HepG2 (cell line): Measurements from ENCODE around the gene WDR82. TPM values are rescaled to one million over a fixed set of nuclear protein-coding genes. Genes with fewer than 3 reads are reported as not detected.

ENCODE experiments used
- ATAC-seq: fragments of 200-7000 bp; cut with Tn5 transposase; 3 replicates; pipeline ENCODE4 v1.9.1; 2020; ENCODE audit warnings: mild to moderate bottlenecking, moderate library complexity
- BruUV-seq: library from RNA; stranded (reverse); fragments of 400-500 nt; replicated peaks from 2 replicates; lab custom pipeline; 2021; lab: Mats Ljungman, UMichigan
- CTCF ChIA-PET: fragments of 300-600 bp; formaldehyde crosslinking; extraction: SDS; loops from one replicate; lab custom pipeline; 2021; ENCODE audit warnings: low total read pairs, inconsistent platforms, low intra/inter-chr PET ratio; lab: Yijun Ruan, JAX
- POLR2A ChIA-PET: fragments of 350-600 bp; sonication (Branson Sonifier 250); formaldehyde crosslinking; loops from one replicate; lab custom pipeline; 2020; ENCODE audit warnings: antibody characterized with exemption, inconsistent platforms; lab: Yijun Ruan, JAX
- DNase-seq: peaks from one replicate; pipeline ENCODE4 v3.0.0-alpha.2; 2015; ENCODE audit warnings: low spot score
- FAIRE-seq: peaks from 3 replicates; lab custom pipeline; 2011; peaks lifted over from hg19 to GRCh38; lab: Jason Lieb, UNC
- H2AFZ ChIP-seq: one replicate; pipeline ENCODE4 v1.6.1; 2011; ENCODE audit warnings: low read length, inconsistent platforms
- H3K27ac ChIP-seq: fragments of 300-600 bp; 3 replicates; pipeline ENCODE4 v1.8.0; 2011; ENCODE audit warnings: mixed run types, mild to moderate bottlenecking, mixed read lengths, low read length, inconsistent platforms; ENCODE audit not compliant: insufficient read depth; ENCODE audit errors: extremely low read length
- H3K27me3 ChIP-seq, 2 experiments: fragments of 200-600 bp in 1 of 2; 2 replicates in 1 of 2; 3 replicates in 1 of 2; pipeline versions ENCODE4 v1.6.0 to v1.8.0; 2011; ENCODE audit warnings: low read length in 2 of 2, mild to moderate bottlenecking in 2 of 2, moderate library complexity in 2 of 2, inconsistent platforms in 1 of 2; ENCODE audit not compliant: insufficient read depth in 2 of 2, control insufficient read depth in 1 of 2
- H3K36me3 ChIP-seq, 2 experiments: fragments of 200-600 bp in 1 of 2; replicated peaks in 1 of 2; 2 replicates in 1 of 2; 3 replicates in 1 of 2; pipeline versions ENCODE4 v1.5.1 to v1.8.0; 2011; ENCODE audit warnings: low read length in 2 of 2, inconsistent platforms in 1 of 2; ENCODE audit not compliant: insufficient read depth in 2 of 2, control insufficient read depth in 1 of 2
- H3K4me1 ChIP-seq: 2 replicates; pipeline ENCODE4 v1.5.1; 2012; ENCODE audit warnings: low read length, inconsistent platforms; ENCODE audit not compliant: insufficient read depth
- H3K4me2 ChIP-seq: 2 replicates; pipeline ENCODE4 v1.6.0; 2011; ENCODE audit warnings: low read depth, low read length, inconsistent platforms
- H3K4me3 ChIP-seq, 3 experiments: fragments of 200-600 bp in 1 of 3; sonication (generic), shearing (Covaris generic) in 1 of 3; replicated peaks in 1 of 3; 2 replicates each; pipeline ENCODE4 v1.5.1; 2011 to 2016; ENCODE audit warnings: low read length in 3 of 3, inconsistent platforms in 2 of 3, low read depth in 2 of 3, mild to moderate bottlenecking in 2 of 3, control low read depth in 1 of 3, mixed read lengths in 1 of 3; ENCODE audit not compliant: insufficient read depth in 1 of 3
- H3K79me2 ChIP-seq: one replicate; pipeline ENCODE4 v1.6.1; 2011; ENCODE audit warnings: low read length, inconsistent platforms; ENCODE audit not compliant: insufficient read depth
- H3K9ac ChIP-seq: 2 replicates; pipeline ENCODE4 v1.6.0; 2011; ENCODE audit warnings: mild to moderate bottlenecking, low read depth, low read length, inconsistent platforms; ENCODE audit not compliant: insufficient read depth
- H3K9me3 ChIP-seq: 2 replicates; pipeline ENCODE4 v1.5.1; 2012; ENCODE audit warnings: mild to moderate bottlenecking, low read length
- H4K20me1 ChIP-seq: 2 replicates; pipeline ENCODE4 v1.6.0; 2011; ENCODE audit warnings: inconsistent platforms, mild to moderate bottlenecking, low read length, moderate library complexity; ENCODE audit not compliant: insufficient read depth
- FIP1L1 ChIP-seq: fragments of 200-400 bp; formaldehyde crosslinking; IDR thresholded peaks from 2 replicates; pipeline ENCODE4 v1.6.1; 2018; ENCODE audit warnings: low read depth, mild to moderate bottlenecking, low read length, moderate library complexity, borderline replicate concordance; ENCODE audit not compliant: insufficient read depth
- HNRNPK ChIP-seq: fragments of 200-400 bp; formaldehyde crosslinking; IDR thresholded peaks from 2 replicates; pipeline ENCODE4 v1.6.1; 2018; ENCODE audit warnings: low read length, low read depth, moderate library complexity, mild to moderate bottlenecking; ENCODE audit not compliant: poor library complexity, severe bottlenecking
- RBFOX2 ChIP-seq: fragments of 200-400 bp; formaldehyde crosslinking; IDR thresholded peaks from 2 replicates; pipeline ENCODE4 v1.6.1; 2017; ENCODE audit warnings: low read depth, mild to moderate bottlenecking, low read length
- RBM22 ChIP-seq: fragments of 200-400 bp; formaldehyde crosslinking; optimal IDR thresholded peaks from 2 replicates; pipeline ENCODE3; 2017; ENCODE audit warnings: mild to moderate bottlenecking, low read length, moderate library complexity
- SETDB1 ChIP-seq: sonication (generic); formaldehyde crosslinking; IDR thresholded peaks from 2 replicates; pipeline ENCODE4 v1.5.1; 2020; ENCODE audit warnings: missing genetic modification reagents, mild to moderate bottlenecking, borderline replicate concordance
- STAG1 ChIP-seq: sonication (generic); formaldehyde crosslinking; IDR thresholded peaks from 2 replicates; pipeline ENCODE4 v1.4.0; 2020; ENCODE audit warnings: missing genetic modification reagents
- XRCC5 ChIP-seq: fragments of 200-400 bp; formaldehyde crosslinking; optimal IDR thresholded peaks from 2 replicates; pipeline ENCODE3; 2017; ENCODE audit warnings: mild to moderate bottlenecking, low read length
- ZNF367 ChIP-seq: sonication (generic); formaldehyde crosslinking; IDR thresholded peaks from 2 replicates; pipeline ENCODE4 v1.4.0; 2020; ENCODE audit warnings: missing genetic modification reagents, borderline replicate concordance
- ZNF446 ChIP-seq: sonication (generic); formaldehyde crosslinking; IDR thresholded peaks from 2 replicates; pipeline ENCODE4 v1.5.0; 2020; ENCODE audit warnings: mild to moderate bottlenecking, missing genetic modification reagents
- ZNF780A ChIP-seq: sonication (generic); formaldehyde crosslinking; IDR thresholded peaks from 2 replicates; pipeline ENCODE4 v1.8.0; 2022; ENCODE audit warnings: mild to moderate bottlenecking, missing genetic modification reagents, moderate library complexity
- WGBS: methylation state at CpG from one replicate; pipeline ENCODE4 v1.1.6; 2017; ENCODE audit warnings: low lambda C conversion rate; 5-methylcytosine and 5-hydroxymethylcytosine counted together
- in situ Hi-C: cut with HindIII; loops from 2 replicates; pipeline ENCODE4 v1.10.0; 2017; ENCODE audit warnings: low pct_unique_long_range_greater_than_20kb; ENCODE audit not compliant: extremely low pct_ligation_motif_present
- intact Hi-C: fragments of 100-400 bp; cut with micrococcal nuclease; formaldehyde crosslinking; loops from one replicate; pipeline ENCODE4 v1.10.0; 2022; ENCODE audit not compliant: unreplicated experiment
- polyA plus RNA-seq, 8 experiments: library from polyadenylated mRNA; depleted of rRNA in 3 of 8; stranded (reverse) in 7 of 8; unstranded in 1 of 8; fragments of >200 nt; fragmentation: Illumina TruSeq in 4 of 8; extraction: Trizol in 4 of 8; gene quantifications; 2 replicates each; pipeline versions ENCODE4 v1.2.1 to v1.2.3, GENCODE V29; 2011 to 2016; ENCODE audit warnings: low read depth in 4 of 8, missing spikeins in 1 of 8, mixed read lengths in 1 of 8; ENCODE audit not compliant: insufficient read depth in 1 of 8
- total RNA-seq, 5 experiments: library from RNA; depleted of rRNA; stranded (reverse); fragments of >200 nt; fragmentation: Illumina TruSeq; extraction: Trizol; gene quantifications; 2 replicates each; pipeline ENCODE4 v1.2.3, GENCODE V29; 2016; ENCODE audit warnings: low read depth in 1 of 5
- TF ChIP-seq, protein P1 (sequence below): sonication (generic); formaldehyde crosslinking; IDR thresholded peaks from 2 replicates; pipeline ENCODE4 v1.5.0; 2020; ENCODE audit warnings: mild to moderate bottlenecking, missing genetic modification reagents
- TF ChIP-seq, protein P2 (sequence below): IDR thresholded peaks from 2 replicates; pipeline ENCODE4 v1.6.1; 2018; ENCODE audit warnings: missing genetic modification reagents

WDR82 gene
- total and polyA plus RNA-seq, 2 of the 13 experiments (the other 11 are each of a cell fraction or from before 2014, with no cell fraction given), result 39.1 to 59.5 TPM

- TF ChIP-seq ZNF780A (no peak), ZNF367 (CRISPR knock-in tag) (no peak), SETDB1 (CRISPR knock-in tag) (no peak), STAG1 (CRISPR knock-in tag) (no peak), XRCC5 (no peak), ZNF446 (no peak)
- TF ChIP-seq, protein P1, sequence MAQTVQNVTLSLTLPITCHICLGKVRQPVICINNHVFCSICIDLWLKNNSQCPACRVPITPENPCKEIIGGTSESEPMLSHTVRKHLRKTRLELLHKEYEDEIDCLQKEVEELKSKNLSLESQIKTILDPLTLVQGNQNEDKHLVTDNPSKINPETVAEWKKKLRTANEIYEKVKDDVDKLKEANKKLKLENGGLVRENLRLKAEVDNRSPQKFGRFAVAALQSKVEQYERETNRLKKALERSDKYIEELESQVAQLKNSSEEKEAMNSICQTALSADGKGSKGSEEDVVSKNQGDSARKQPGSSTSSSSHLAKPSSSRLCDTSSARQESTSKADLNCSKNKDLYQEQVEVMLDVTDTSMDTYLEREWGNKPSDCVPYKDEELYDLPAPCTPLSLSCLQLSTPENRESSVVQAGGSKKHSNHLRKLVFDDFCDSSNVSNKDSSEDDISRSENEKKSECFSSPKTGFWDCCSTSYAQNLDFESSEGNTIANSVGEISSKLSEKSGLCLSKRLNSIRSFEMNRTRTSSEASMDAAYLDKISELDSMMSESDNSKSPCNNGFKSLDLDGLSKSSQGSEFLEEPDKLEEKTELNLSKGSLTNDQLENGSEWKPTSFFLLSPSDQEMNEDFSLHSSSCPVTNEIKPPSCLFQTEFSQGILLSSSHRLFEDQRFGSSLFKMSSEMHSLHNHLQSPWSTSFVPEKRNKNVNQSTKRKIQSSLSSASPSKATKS, result no peak
- TF ChIP-seq, protein P2, sequence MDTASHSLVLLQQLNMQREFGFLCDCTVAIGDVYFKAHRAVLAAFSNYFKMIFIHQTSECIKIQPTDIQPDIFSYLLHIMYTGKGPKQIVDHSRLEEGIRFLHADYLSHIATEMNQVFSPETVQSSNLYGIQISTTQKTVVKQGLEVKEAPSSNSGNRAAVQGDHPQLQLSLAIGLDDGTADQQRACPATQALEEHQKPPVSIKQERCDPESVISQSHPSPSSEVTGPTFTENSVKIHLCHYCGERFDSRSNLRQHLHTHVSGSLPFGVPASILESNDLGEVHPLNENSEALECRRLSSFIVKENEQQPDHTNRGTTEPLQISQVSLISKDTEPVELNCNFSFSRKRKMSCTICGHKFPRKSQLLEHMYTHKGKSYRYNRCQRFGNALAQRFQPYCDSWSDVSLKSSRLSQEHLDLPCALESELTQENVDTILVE, result no peak
Measured at GRCh38 chr3:52269776-52270175, 8.7 kb downstream of the WDR82 start (continued).

DNA sequence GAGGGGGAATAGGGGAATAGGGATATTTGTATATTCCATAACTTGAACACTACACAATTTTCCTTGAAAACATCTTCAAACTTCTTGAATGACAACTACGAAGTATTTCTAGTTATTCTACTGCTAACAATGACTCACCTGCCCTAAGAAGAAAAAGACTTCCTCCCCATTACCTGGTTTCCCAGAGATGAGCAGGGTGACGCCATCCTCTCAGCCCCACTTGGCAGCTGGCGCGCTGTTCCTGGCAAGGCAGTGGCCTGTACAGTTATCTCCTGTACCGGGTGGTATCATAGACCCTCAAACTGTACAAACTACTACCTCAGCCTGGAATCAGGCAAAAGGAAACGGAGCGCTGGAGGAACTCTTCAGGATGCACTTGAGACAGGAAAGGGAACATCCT lies 10.4 kb downstream of the WDR82 start:
- ATAC-seq, result no peak

More for the DNA sequence above, 10.4 kb downstream of the WDR82 start:
- 94% methylated on average over 7 of the region's 7 CpGs for WGBS
- CTCF ChIA-PET, result no interaction called here
- no peak overlapping the region for H3K4me2 ChIP-seq
- peaks cover 31% of the 10 kb centered on the region for H4K20me1 ChIP-seq
- in situ Hi-C loops, result no loop called here
- peaks cover 53% of the 10 kb centered on the region for H3K79me2 ChIP-seq
- H3K9ac ChIP-seq, result no peak overlapping the region
- intact Hi-C loops, result no loop called here
- POLR2A ChIA-PET, result no interaction called here
- peak; percentile 44; the same call in 1 of the 2 replicates for TF ChIP-seq RBFOX2
- TF ChIP-seq HNRNPK, result peak; percentile 16
- no peak for TF ChIP-seq FIP1L1
- peak; percentile 61 for TF ChIP-seq RBM22
- H2AFZ ChIP-seq, result no peak overlapping the region
- H3K27ac ChIP-seq, result no peak overlapping the region
- peaks cover 26 to 82% of the 10 kb centered on the region in 2 experiments for H3K36me3 ChIP-seq
- no peaks in the 10 kb centered on the region for H3K9me3 ChIP-seq
- H3K4me3 ChIP-seq, result no peak overlapping the region
- no peaks in the 10 kb centered on the region for H3K27me3 ChIP-seq
- DNase-seq (no peak), FAIRE-seq (no peak)
- H3K4me1 ChIP-seq, result peaks cover 22% of the 10 kb centered on the region
- BruUV-seq, result no TSS peak
